Measurements from ENCODE around the gene THAP4.

THAP4 gene

GRCh38 chr2:241561832-241562231 is 75.1 kb downstream of the THAP4 start:
- no peak for DNase-seq

- no peak for DNase-seq
These were observed 76.0 kb downstream of the THAP4 start for GRCh38 chr2:241560883-241561474.

GRCh38 chr2:241560162-241560882 is 76.6 kb downstream of the THAP4 start:
- DNase-seq = no peak

GRCh38 chr2:241559323-241560161 is 77.4 kb downstream of the THAP4 start:
- DNase-seq = no peak

GRCh38 chr2:241558532-241559322 is 78.2 kb downstream of the THAP4 start, which contains the start of gene BOK:
Gene BOK (plus strand): TSS chr2:241558745. CDS start chr2:241559484, 739 bp downstream.
- no peak for DNase-seq

- no peak for DNase-seq
These were observed 80.2 kb downstream of the THAP4 start for GRCh38 chr2:241556746-241557145.

- DNase-seq = no peak
These were observed 81.2 kb downstream of the THAP4 start for GRCh38 chr2:241555711-241556110.

- DNase-seq = no peak
These were observed 82.2 kb downstream of the THAP4 start for GRCh38 chr2:241554610-241555322.

- DNase-seq = no peak
These were observed 83.0 kb downstream of the THAP4 start for GRCh38 chr2:241553981-241554380.

- no peak for DNase-seq
These were observed 83.5 kb downstream of the THAP4 start for GRCh38 chr2:241553512-241553830.

GRCh38 chr2:241551998-241552737 is 84.8 kb downstream of the THAP4 start:
- DNase-seq = no peak

- no peak for DNase-seq
These were observed 85.4 kb downstream of the THAP4 start for GRCh38 chr2:241551599-241551997.

GRCh38 chr2:241550616-241551580 is 86.1 kb downstream of the THAP4 start:
- no peak for DNase-seq

- no peak for DNase-seq
These were observed 88.5 kb downstream of the THAP4 start for GRCh38 chr2:241548451-241548835.

- DNase-seq = no peak
These were observed 89.0 kb downstream of the THAP4 start for GRCh38 chr2:241547781-241548450.

- DNase-seq = no peak
These were observed 90.0 kb downstream of the THAP4 start for GRCh38 chr2:241546771-241547498.

- DNase-seq = no peak
These were observed 91.2 kb downstream of the THAP4 start for GRCh38 chr2:241545523-241546473.

GRCh38 chr2:241545106-241545505 is 91.9 kb downstream of the THAP4 start:
- no peak for DNase-seq

Data from central memory CD4-positive, alpha-beta T cell (primary cell).